SK-N-SH (cell line): ENCODE results near the gene RABGGTA. TPM values are rescaled to one million over a fixed set of nuclear protein-coding genes. Genes with fewer than 3 reads are reported as not detected.

Source experiments
- CTCF ChIA-PET: fragments of 300-600, 350-600 bp; formaldehyde crosslinking; extraction: SDS; loops from one replicate; lab custom pipeline; 2021; lab: Yijun Ruan, JAX
- POLR2A ChIA-PET: fragments of 350-600 bp; sonication (Branson Sonifier 250); formaldehyde crosslinking; extraction: SDS; loops from one replicate; lab custom pipeline; 2020; ENCODE audit warnings: antibody characterized with exemption, inconsistent platforms; lab: Yijun Ruan, JAX
- DNase-seq: peaks from one replicate; pipeline ENCODE4 v3.0.0; 2012
- H2AFZ ChIP-seq: fragments of 200-600 bp; sonication (generic); 2 replicates; pipeline ENCODE4 v1.8.1; 2016; ENCODE audit warnings: antibody characterized with exemption, mild to moderate bottlenecking, low read depth
- H3F3A ChIP-seq: fragments of 200-600 bp; sonication (generic); replicated peaks from 2 replicates; pipeline ENCODE3; 2016; ENCODE audit warnings: antibody characterized with exemption, mild to moderate bottlenecking; ENCODE audit not compliant: insufficient read depth
- H3K27ac ChIP-seq, 2 experiments: fragments of 200-500 bp in 1 of 2; fragments of 200-600 bp in 1 of 2; sonication (Bioruptor generic) in 1 of 2; sonication (generic), shearing (Covaris generic) in 1 of 2; 2 replicates each; pipeline versions ENCODE4 v1.5.1 to v1.6.1; 2014 to 2016; ENCODE audit warnings: low read depth in 2 of 2, inconsistent platforms in 1 of 2, low read length in 1 of 2, mild to moderate bottlenecking in 1 of 2, mixed read lengths in 1 of 2
- H3K27me3 ChIP-seq: fragments of 200-600 bp; sonication (generic), shearing (Covaris generic); 2 replicates; pipeline ENCODE4 v1.6.1; 2016; ENCODE audit warnings: mixed run types; ENCODE audit not compliant: insufficient read depth
- H3K36me3 ChIP-seq, 2 experiments: fragments of 200-500 bp in 1 of 2; fragments of 200-600 bp in 1 of 2; sonication (Bioruptor generic) in 1 of 2; sonication (generic) in 1 of 2; replicated peaks in 1 of 2; 2 replicates each; pipeline versions ENCODE3 to v1.5.1; 2014 to 2016; ENCODE audit warnings: low read length in 1 of 2, mild to moderate bottlenecking in 1 of 2; ENCODE audit not compliant: insufficient read depth in 2 of 2, control insufficient read depth in 1 of 2
- H3K4me1 ChIP-seq, 2 experiments: fragments of 200-500 bp in 1 of 2; fragments of 200-600 bp in 1 of 2; sonication (Bioruptor generic) in 1 of 2; sonication (generic), shearing (Covaris generic) in 1 of 2; 2 replicates each; pipeline versions ENCODE4 v1.5.1 to v1.6.1; 2014 to 2016; ENCODE audit warnings: low read depth in 1 of 2, low read length in 1 of 2, mixed run types in 1 of 2; ENCODE audit not compliant: insufficient read depth in 2 of 2, control insufficient read depth in 1 of 2
- H3K4me2 ChIP-seq: fragments of 200-600 bp; sonication (generic), shearing (Covaris generic); 2 replicates; pipeline ENCODE4 v1.6.1; 2017; ENCODE audit warnings: mixed run types
- H3K4me3 ChIP-seq, 2 experiments: fragments of 200-500 bp in 1 of 2; fragments of 200-600 bp in 1 of 2; sonication (Bioruptor generic) in 1 of 2; sonication (generic), shearing (Covaris generic) in 1 of 2; 2 replicates each; pipeline versions ENCODE4 v1.5.1 to v1.8.1; 2014 to 2016; ENCODE audit warnings: low read depth in 2 of 2, inconsistent platforms in 1 of 2, low read length in 1 of 2, mild to moderate bottlenecking in 1 of 2, mixed read lengths in 1 of 2, moderate library complexity in 1 of 2
- H3K79me2 ChIP-seq: fragments of 200-600 bp; sonication (generic); 2 replicates; pipeline ENCODE4 v1.8.1; 2017; ENCODE audit warnings: mild to moderate bottlenecking; ENCODE audit not compliant: insufficient read depth
- H3K9ac ChIP-seq: fragments of 200-600 bp; sonication (generic); 2 replicates; pipeline ENCODE4 v1.6.1; 2017; ENCODE audit warnings: mixed run types
- H3K9me2 ChIP-seq: fragments of 200-600 bp; sonication (generic); 2 replicates; pipeline ENCODE4 v1.6.1; 2017; ENCODE audit warnings: mixed run types
- H3K9me3 ChIP-seq: fragments of 200-600 bp; sonication (generic); 2 replicates; pipeline ENCODE4 v1.6.1; 2017; ENCODE audit warnings: mixed run types, mild to moderate bottlenecking, moderate library complexity
- H4K20me1 ChIP-seq: fragments of 200-600 bp; sonication (generic); 2 replicates; pipeline ENCODE4 v1.6.1; 2017; ENCODE audit warnings: mild to moderate bottlenecking, mixed run types; ENCODE audit not compliant: insufficient read depth
- CHD2 ChIP-seq: fragments of 150-350 bp; IDR thresholded peaks from 2 replicates; pipeline ENCODE4 v1.6.1; 2018; ENCODE audit warnings: low read length; ENCODE audit not compliant: partially characterized antibody
- ELF1 ChIP-seq: IDR thresholded peaks from 2 replicates; pipeline ENCODE4 v1.4.0; 2012
- FOXJ3 ChIP-seq: sonication (generic); formaldehyde crosslinking; IDR thresholded peaks from 2 replicates; pipeline ENCODE4 v1.5.1; 2020; ENCODE audit warnings: mild to moderate bottlenecking, missing genetic modification reagents
- FOXM1 ChIP-seq: IDR thresholded peaks from 2 replicates; pipeline ENCODE4 v1.4.0; 2012; ENCODE audit warnings: low read depth, mild to moderate bottlenecking
- GABPA ChIP-seq: IDR thresholded peaks from 2 replicates; pipeline ENCODE4 v1.4.0; 2012; ENCODE audit warnings: low read depth, mild to moderate bottlenecking
- MEF2A ChIP-seq: IDR thresholded peaks from 2 replicates; pipeline ENCODE4 v1.4.0; 2012; ENCODE audit warnings: low read depth, borderline replicate concordance
- MXI1 ChIP-seq: IDR thresholded peaks from 2 replicates; pipeline ENCODE4 v1.6.1; 2012; ENCODE audit warnings: mild to moderate bottlenecking, low read depth, low read length, improper control_type of control experiment
- NFIC ChIP-seq: IDR thresholded peaks from 2 replicates; pipeline ENCODE4 v1.4.0; 2012; ENCODE audit warnings: borderline replicate concordance
- SMC3 ChIP-seq: IDR thresholded peaks from 2 replicates; pipeline ENCODE4 v1.6.1; 2012; ENCODE audit warnings: low read depth, low read length, improper control_type of control experiment
- USF1 ChIP-seq: IDR thresholded peaks from 2 replicates; pipeline ENCODE4 v1.4.0; 2012; ENCODE audit warnings: low read depth, borderline replicate concordance
- ZBTB33 ChIP-seq: IDR thresholded peaks from 2 replicates; pipeline ENCODE4 v1.4.0; 2012; ENCODE audit warnings: low read depth, borderline replicate concordance
- WGBS: methylation state at CpG from one replicate; pipeline ENCODE4 v1.1.6; 2017; ENCODE audit warnings: low lambda C conversion rate; 5-methylcytosine and 5-hydroxymethylcytosine counted together
- polyA plus RNA-seq, 3 experiments: library from polyadenylated mRNA; depleted of rRNA; stranded (reverse); fragments of >200 nt; gene quantifications; 2 replicates each; pipeline ENCODE4 v1.2.3, GENCODE V29; 2012
- TF ChIP-seq, protein P1 (sequence below): IDR thresholded peaks from 2 replicates; pipeline ENCODE4 v1.6.1; 2012; ENCODE audit warnings: mild to moderate bottlenecking, low read depth, low read length, moderate library complexity

The RABGGTA gene
- polyA plus RNA-seq, 1 of the 3 experiments (the other 2 are of a cell fraction): 59.4 TPM

- ChIA-PET CTCF (interaction anchor here (0.7 to 6.7 kb wide), 20 partner anchors 8 to 292 kb away, joined by 3 to 115 read pairs (median 12); partner anchors contain the start of genes DHRS1, NOP9, RABGGTA and TINF2), POLR2A (interaction anchor here (1.2 kb wide), 1 partner anchor 119 kb away, joined by 3 read pairs; no protein-coding TSS in a partner anchor)
- Histone ChIP-seq H3K4me1 (peaks cover 0 to 2% of the 10 kb centered on the region in 2 experiments; a peak in 1 of 4 replicates), H3K79me2 (peaks cover under 1% of the 10 kb centered on the region; the same call in 1 of the 2 replicates), H3K4me2 (no peak overlapping the region), H3F3A (peaks cover 4% of the 10 kb centered on the region), H2AFZ (no peak overlapping the region), H4K20me1 (no peaks in the 10 kb centered on the region), H3K9me3 (no peaks in the 10 kb centered on the region), H3K27ac (no peak overlapping the region), H3K27me3 (no peaks in the 10 kb centered on the region), H3K4me3 (no peak overlapping the region), H3K36me3 (peaks cover 27 to 74% of the 10 kb centered on the region in 2 experiments), H3K9ac (no peak overlapping the region), H3K9me2 (no peaks in the 10 kb centered on the region)
- 87% methylated on average over 11 of the region's 11 CpGs for WGBS
- TF ChIP-seq FOXJ3 (CRISPR knock-in tag) (no peak), MXI1 (no peak), FOXM1 (no peak), MEF2A (no peak), USF1 (no peak), CHD2 (no peak), SMC3 (no peak), ELF1 (no peak), ZBTB33 (no peak), GABPA (no peak), NFIC (no peak)
- TF ChIP-seq, protein P1, sequence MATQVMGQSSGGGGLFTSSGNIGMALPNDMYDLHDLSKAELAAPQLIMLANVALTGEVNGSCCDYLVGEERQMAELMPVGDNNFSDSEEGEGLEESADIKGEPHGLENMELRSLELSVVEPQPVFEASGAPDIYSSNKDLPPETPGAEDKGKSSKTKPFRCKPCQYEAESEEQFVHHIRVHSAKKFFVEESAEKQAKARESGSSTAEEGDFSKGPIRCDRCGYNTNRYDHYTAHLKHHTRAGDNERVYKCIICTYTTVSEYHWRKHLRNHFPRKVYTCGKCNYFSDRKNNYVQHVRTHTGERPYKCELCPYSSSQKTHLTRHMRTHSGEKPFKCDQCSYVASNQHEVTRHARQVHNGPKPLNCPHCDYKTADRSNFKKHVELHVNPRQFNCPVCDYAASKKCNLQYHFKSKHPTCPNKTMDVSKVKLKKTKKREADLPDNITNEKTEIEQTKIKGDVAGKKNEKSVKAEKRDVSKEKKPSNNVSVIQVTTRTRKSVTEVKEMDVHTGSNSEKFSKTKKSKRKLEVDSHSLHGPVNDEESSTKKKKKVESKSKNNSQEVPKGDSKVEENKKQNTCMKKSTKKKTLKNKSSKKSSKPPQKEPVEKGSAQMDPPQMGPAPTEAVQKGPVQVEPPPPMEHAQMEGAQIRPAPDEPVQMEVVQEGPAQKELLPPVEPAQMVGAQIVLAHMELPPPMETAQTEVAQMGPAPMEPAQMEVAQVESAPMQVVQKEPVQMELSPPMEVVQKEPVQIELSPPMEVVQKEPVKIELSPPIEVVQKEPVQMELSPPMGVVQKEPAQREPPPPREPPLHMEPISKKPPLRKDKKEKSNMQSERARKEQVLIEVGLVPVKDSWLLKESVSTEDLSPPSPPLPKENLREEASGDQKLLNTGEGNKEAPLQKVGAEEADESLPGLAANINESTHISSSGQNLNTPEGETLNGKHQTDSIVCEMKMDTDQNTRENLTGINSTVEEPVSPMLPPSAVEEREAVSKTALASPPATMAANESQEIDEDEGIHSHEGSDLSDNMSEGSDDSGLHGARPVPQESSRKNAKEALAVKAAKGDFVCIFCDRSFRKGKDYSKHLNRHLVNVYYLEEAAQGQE: no peak
- DNase-seq: no peak
Measured at GRCh38 chr14:24307156-24307574, 35.8 kb upstream of the RABGGTA start.
